ENCODE measurements around the gene RAPH1.
A peak's percentile ranks its signal among the peaks of the same experiment; 100 is the strongest.

GRCh38 chr2:203484266-203485112, 50.6 kb downstream of the RAPH1 start:
- TF ChIP-seq CTCF (IDR thresholded peaks at IDR 0.05) (peak; percentile 81), SIN3A (IDR thresholded peaks at IDR 0.05; ENCODE audit: borderline replicate concordance, insufficient read depth, low read depth, low read length) (no peak)

Data from Panc1 (cell line).